Hepatocyte (in vitro differentiated cells): Measurements from ENCODE around the gene SNAPC5. TPM values are rescaled to one million over a fixed set of nuclear protein-coding genes. Genes with fewer than 3 reads are reported as not detected.

Source experiments
- DNase-seq: peaks from one replicate; pipeline ENCODE4 v3.0.0-alpha.2; 2016; ENCODE audit warnings: low spot score
- H2AFZ ChIP-seq: fragments of 200-600 bp; sonication (generic); 2 replicates; pipeline ENCODE4 v1.6.0; 2016; ENCODE audit warnings: antibody characterized with exemption, mild to moderate bottlenecking
- H3K27ac ChIP-seq: fragments of 200-600 bp; sonication (generic); 2 replicates; pipeline ENCODE4 v1.5.1; 2016; ENCODE audit warnings: mild to moderate bottlenecking
- H3K27me3 ChIP-seq: fragments of 200-600 bp; sonication (generic); 2 replicates; pipeline ENCODE4 v1.6.1; 2016
- H3K36me3 ChIP-seq: fragments of 200-600 bp; sonication (generic); replicated peaks from 2 replicates; pipeline ENCODE4 v1.5.1; 2016; ENCODE audit warnings: low read depth; ENCODE audit not compliant: insufficient read depth
- H3K4me1 ChIP-seq: fragments of 200-600 bp; sonication (generic); 2 replicates; pipeline ENCODE4 v1.5.1; 2016; ENCODE audit warnings: mild to moderate bottlenecking, moderate library complexity; ENCODE audit not compliant: insufficient read depth
- H3K4me2 ChIP-seq: fragments of 200-600 bp; sonication (generic); 2 replicates; pipeline ENCODE4 v1.6.0; 2016
- H3K4me3 ChIP-seq: fragments of 200-600 bp; sonication (generic); 2 replicates; pipeline ENCODE4 v1.5.1; 2016; ENCODE audit warnings: mild to moderate bottlenecking
- H3K79me2 ChIP-seq: fragments of 200-600 bp; sonication (generic); 2 replicates; pipeline ENCODE4 v1.6.0; 2017; ENCODE audit warnings: mild to moderate bottlenecking
- H3K9me2 ChIP-seq: fragments of 200-600 bp; sonication (generic); replicated peaks from 2 replicates; pipeline ENCODE4 v1.6.0; 2017; ENCODE audit warnings: mild to moderate bottlenecking; ENCODE audit not compliant: insufficient read depth
- H3K9me3 ChIP-seq: fragments of 200-600 bp; sonication (generic); 2 replicates; pipeline ENCODE4 v1.5.1; 2016; ENCODE audit warnings: low read depth, mild to moderate bottlenecking
- H4K20me1 ChIP-seq: fragments of 200-600 bp; sonication (generic); 2 replicates; pipeline ENCODE4 v1.6.0; 2016; ENCODE audit warnings: mild to moderate bottlenecking; ENCODE audit not compliant: insufficient read depth, poor library complexity, severe bottlenecking
- EZH2 ChIP-seq: fragments of 200-600 bp; sonication (generic); IDR thresholded peaks from 2 replicates; pipeline ENCODE4 v1.6.1; 2016; ENCODE audit warnings: antibody characterized with exemption, mild to moderate bottlenecking, borderline replicate concordance
- EZH2phosphoT487 ChIP-seq: fragments of 200-600 bp; sonication (generic); IDR thresholded peaks from one replicate; pipeline ENCODE4 v1.6.1; 2018; ENCODE audit warnings: antibody characterized with exemption, mild to moderate bottlenecking, low read depth, moderate library complexity; ENCODE audit not compliant: unreplicated experiment, severe bottlenecking
- WGBS: methylation state at CpG from one replicate; pipeline ENCODE4 v1.1.6; 2016; ENCODE audit warnings: low lambda C conversion rate; ENCODE audit errors: missing lambda C conversion rate; 5-methylcytosine and 5-hydroxymethylcytosine counted together
- polyA plus RNA-seq: library from polyadenylated mRNA; unstranded; fragments of >200 nt; fragmentation: Nextera tagmentation; extraction: Ambion mirVana; gene quantifications from 2 replicates; pipeline ENCODE4 v1.2.1, GENCODE V29; 2016
- total RNA-seq: library from RNA; depleted of rRNA; stranded (reverse); fragments of >200 nt; gene quantifications from 2 replicates; pipeline ENCODE4 v1.2.3, GENCODE V29; 2014
- TF ChIP-seq, protein P1 (sequence below): fragments of 200-600 bp; sonication (generic); IDR thresholded peaks from 2 replicates; pipeline ENCODE4 v1.5.1; 2016; ENCODE audit warnings: antibody characterized with exemption, mild to moderate bottlenecking; ENCODE audit not compliant: poor library complexity

The SNAPC5 gene
- total and polyA plus RNA-seq, 2 experiments from 2014 or later, result 23.2 to 36.6 TPM

- no peak for TF ChIP-seq EZH2phosphoT487
- no peak for TF ChIP-seq EZH2
- TF ChIP-seq, protein P1, sequence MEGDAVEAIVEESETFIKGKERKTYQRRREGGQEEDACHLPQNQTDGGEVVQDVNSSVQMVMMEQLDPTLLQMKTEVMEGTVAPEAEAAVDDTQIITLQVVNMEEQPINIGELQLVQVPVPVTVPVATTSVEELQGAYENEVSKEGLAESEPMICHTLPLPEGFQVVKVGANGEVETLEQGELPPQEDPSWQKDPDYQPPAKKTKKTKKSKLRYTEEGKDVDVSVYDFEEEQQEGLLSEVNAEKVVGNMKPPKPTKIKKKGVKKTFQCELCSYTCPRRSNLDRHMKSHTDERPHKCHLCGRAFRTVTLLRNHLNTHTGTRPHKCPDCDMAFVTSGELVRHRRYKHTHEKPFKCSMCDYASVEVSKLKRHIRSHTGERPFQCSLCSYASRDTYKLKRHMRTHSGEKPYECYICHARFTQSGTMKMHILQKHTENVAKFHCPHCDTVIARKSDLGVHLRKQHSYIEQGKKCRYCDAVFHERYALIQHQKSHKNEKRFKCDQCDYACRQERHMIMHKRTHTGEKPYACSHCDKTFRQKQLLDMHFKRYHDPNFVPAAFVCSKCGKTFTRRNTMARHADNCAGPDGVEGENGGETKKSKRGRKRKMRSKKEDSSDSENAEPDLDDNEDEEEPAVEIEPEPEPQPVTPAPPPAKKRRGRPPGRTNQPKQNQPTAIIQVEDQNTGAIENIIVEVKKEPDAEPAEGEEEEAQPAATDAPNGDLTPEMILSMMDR, result no peak
- no peak overlapping the region for H3K4me2 ChIP-seq
- H3K4me3 ChIP-seq, result no peak overlapping the region
- no peaks in the 10 kb centered on the region for H3K36me3 ChIP-seq
- 88% methylated on average over 10 of the region's 10 CpGs for WGBS
- H3K79me2 ChIP-seq, result no peaks in the 10 kb centered on the region
- no peaks in the 10 kb centered on the region for H3K9me2 ChIP-seq
- H3K27me3 ChIP-seq, result no peaks in the 10 kb centered on the region
- peak; percentile 21 for DNase-seq
- H4K20me1 ChIP-seq, result no peaks in the 10 kb centered on the region
- H3K4me1 ChIP-seq, result no peaks in the 10 kb centered on the region
- H2AFZ ChIP-seq, result no peak overlapping the region
- H3K9me3 ChIP-seq, result no peaks in the 10 kb centered on the region
- no peak overlapping the region for H3K27ac ChIP-seq
Measured at GRCh38 chr15:66481107-66481856, 16.3 kb downstream of the SNAPC5 start.

GRCh38 chr15:66480267-66480666 is 17.3 kb downstream of the SNAPC5 start:
- H3K27ac ChIP-seq, result no peak overlapping the region
- no peak overlapping the region for H2AFZ ChIP-seq
- DNase-seq, result no peak
- no peaks in the 10 kb centered on the region for H3K27me3 ChIP-seq
- H3K9me3 ChIP-seq, result no peaks in the 10 kb centered on the region
- H3K4me1 ChIP-seq, result no peaks in the 10 kb centered on the region
- H3K4me3 ChIP-seq, result no peak overlapping the region
- H3K36me3 ChIP-seq, result no peaks in the 10 kb centered on the region
- H3K9me2 ChIP-seq, result no peaks in the 10 kb centered on the region
- 97% methylated on average over 6 of the region's 6 CpGs for WGBS
- H3K79me2 ChIP-seq, result no peaks in the 10 kb centered on the region
- TF ChIP-seq, protein P1, result no peak
- TF ChIP-seq EZH2 (no peak), EZH2phosphoT487 (no peak)
- no peaks in the 10 kb centered on the region for H4K20me1 ChIP-seq
- no peak overlapping the region for H3K4me2 ChIP-seq

GRCh38 chr15:66477011-66477410 is 20.6 kb downstream of the SNAPC5 start:
- H3K9me2 ChIP-seq, result no peaks in the 10 kb centered on the region
- H3K4me3 ChIP-seq, result no peak overlapping the region
- H3K9me3 ChIP-seq, result no peaks in the 10 kb centered on the region
- H3K36me3 ChIP-seq, result no peaks in the 10 kb centered on the region
- no peaks in the 10 kb centered on the region for H3K27me3 ChIP-seq
- H2AFZ ChIP-seq, result no peak overlapping the region
- 94% methylated on average over 2 of the region's 2 CpGs for WGBS
- H3K4me1 ChIP-seq, result no peaks in the 10 kb centered on the region
- H3K4me2 ChIP-seq, result no peak overlapping the region
- H3K27ac ChIP-seq, result no peak overlapping the region
- no peaks in the 10 kb centered on the region for H4K20me1 ChIP-seq
- no peak for DNase-seq
- TF ChIP-seq EZH2 (no peak), EZH2phosphoT487 (no peak)
- TF ChIP-seq, protein P1, result no peak
- no peaks in the 10 kb centered on the region for H3K79me2 ChIP-seq
